ENCODE measurements around the gene TTC28.

- TF ChIP-seq, protein P1, sequence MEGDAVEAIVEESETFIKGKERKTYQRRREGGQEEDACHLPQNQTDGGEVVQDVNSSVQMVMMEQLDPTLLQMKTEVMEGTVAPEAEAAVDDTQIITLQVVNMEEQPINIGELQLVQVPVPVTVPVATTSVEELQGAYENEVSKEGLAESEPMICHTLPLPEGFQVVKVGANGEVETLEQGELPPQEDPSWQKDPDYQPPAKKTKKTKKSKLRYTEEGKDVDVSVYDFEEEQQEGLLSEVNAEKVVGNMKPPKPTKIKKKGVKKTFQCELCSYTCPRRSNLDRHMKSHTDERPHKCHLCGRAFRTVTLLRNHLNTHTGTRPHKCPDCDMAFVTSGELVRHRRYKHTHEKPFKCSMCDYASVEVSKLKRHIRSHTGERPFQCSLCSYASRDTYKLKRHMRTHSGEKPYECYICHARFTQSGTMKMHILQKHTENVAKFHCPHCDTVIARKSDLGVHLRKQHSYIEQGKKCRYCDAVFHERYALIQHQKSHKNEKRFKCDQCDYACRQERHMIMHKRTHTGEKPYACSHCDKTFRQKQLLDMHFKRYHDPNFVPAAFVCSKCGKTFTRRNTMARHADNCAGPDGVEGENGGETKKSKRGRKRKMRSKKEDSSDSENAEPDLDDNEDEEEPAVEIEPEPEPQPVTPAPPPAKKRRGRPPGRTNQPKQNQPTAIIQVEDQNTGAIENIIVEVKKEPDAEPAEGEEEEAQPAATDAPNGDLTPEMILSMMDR (IDR thresholded peaks at IDR 0.05), result no peak
- no peak for TF ChIP-seq POLR2A (IDR thresholded peaks at IDR 0.05)
Observed at GRCh38 chr22:28562324-28562723, 117.3 kb downstream of the TTC28 start.
